ENCODE results near the gene FNDC5. TPM values are rescaled to one million over a fixed set of nuclear protein-coding genes. Genes with fewer than 3 reads are reported as not detected.

The FNDC5 gene
- total and polyA plus RNA-seq, 4 donors: 0.43 to 10.5 (median 2.0) TPM

- peak overlapping the region in 1 of 3 donors; percentile 35 for H3K4me3 ChIP-seq (ENCODE audit: low read depth in 1 of 3, low read length in 3 of 3)
- no peaks in the 10 kb centered on the region for H3K9me3 ChIP-seq (ENCODE audit: control insufficient read depth in 4 of 4, low read length in 3 of 4)
- H3K27ac ChIP-seq (ENCODE audit: low read depth in 1 of 2, low read length in 2 of 2): no peak overlapping the region
- 31% methylated on average over 49 of the region's 49 CpGs for WGBS
- peaks cover 0 to 2% (median under 1%) of the 10 kb centered on the region in 4 donors for H3K27me3 ChIP-seq (ENCODE audit: control insufficient read depth in 4 of 4, insufficient read depth in 4 of 4, low read length in 3 of 4)
- H3K4me1 ChIP-seq (ENCODE audit: control insufficient read depth in 4 of 4, insufficient read depth in 4 of 4, low read length in 3 of 4): peaks cover 0 to 11% (median 5%) of the 10 kb centered on the region in 4 donors
- no peak overlapping the region for H3K9ac ChIP-seq (ENCODE audit: low read depth in 1 of 2, low read length in 2 of 2)
- no peaks in the 10 kb centered on the region for H3K36me3 ChIP-seq (ENCODE audit: control insufficient read depth in 4 of 4, insufficient read depth in 3 of 4, low read depth in 1 of 4, low read length in 3 of 4)
- no peak for DNase-seq (ENCODE audit: low spot score)
- TF ChIP-seq HNF4A (conservative IDR thresholded peaks at IDR 0.05): no peak
- TF ChIP-seq, protein P1, sequence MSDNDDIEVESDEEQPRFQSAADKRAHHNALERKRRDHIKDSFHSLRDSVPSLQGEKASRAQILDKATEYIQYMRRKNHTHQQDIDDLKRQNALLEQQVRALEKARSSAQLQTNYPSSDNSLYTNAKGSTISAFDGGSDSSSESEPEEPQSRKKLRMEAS (IDR thresholded peaks at IDR 0.05): no peak
- TF ChIP-seq, protein P2, sequence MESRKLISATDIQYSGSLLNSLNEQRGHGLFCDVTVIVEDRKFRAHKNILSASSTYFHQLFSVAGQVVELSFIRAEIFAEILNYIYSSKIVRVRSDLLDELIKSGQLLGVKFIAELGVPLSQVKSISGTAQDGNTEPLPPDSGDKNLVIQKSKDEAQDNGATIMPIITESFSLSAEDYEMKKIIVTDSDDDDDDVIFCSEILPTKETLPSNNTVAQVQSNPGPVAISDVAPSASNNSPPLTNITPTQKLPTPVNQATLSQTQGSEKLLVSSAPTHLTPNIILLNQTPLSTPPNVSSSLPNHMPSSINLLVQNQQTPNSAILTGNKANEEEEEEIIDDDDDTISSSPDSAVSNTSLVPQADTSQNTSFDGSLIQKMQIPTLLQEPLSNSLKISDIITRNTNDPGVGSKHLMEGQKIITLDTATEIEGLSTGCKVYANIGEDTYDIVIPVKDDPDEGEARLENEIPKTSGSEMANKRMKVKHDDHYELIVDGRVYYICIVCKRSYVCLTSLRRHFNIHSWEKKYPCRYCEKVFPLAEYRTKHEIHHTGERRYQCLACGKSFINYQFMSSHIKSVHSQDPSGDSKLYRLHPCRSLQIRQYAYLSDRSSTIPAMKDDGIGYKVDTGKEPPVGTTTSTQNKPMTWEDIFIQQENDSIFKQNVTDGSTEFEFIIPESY (IDR thresholded peaks at IDR 0.05): no peak
- TF ChIP-seq REST (IDR thresholded peaks at IDR 0.05): no peak
- no peak for TF ChIP-seq RAD21 (IDR thresholded peaks at IDR 0.05)
- TF ChIP-seq EGR1 (IDR thresholded peaks at IDR 0.05; ENCODE audit: low read depth in 2 of 2): no peak
- TF ChIP-seq GABPA (IDR thresholded peaks at IDR 0.05 in 1 of 2, conservative IDR thresholded peaks at IDR 0.05 in 1 of 2): no peak
- TF ChIP-seq CTCF (IDR thresholded peaks at IDR 0.05; ENCODE audit: low read depth, low read length, missing input control): no peak
- no peak for TF ChIP-seq FOXA2 (IDR thresholded peaks at IDR 0.05)
- TF ChIP-seq, protein P3, sequence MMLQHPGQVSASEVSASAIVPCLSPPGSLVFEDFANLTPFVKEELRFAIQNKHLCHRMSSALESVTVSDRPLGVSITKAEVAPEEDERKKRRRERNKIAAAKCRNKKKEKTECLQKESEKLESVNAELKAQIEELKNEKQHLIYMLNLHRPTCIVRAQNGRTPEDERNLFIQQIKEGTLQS (IDR thresholded peaks at IDR 0.05): no peak
- no peak for TF ChIP-seq FOXA1 (IDR thresholded peaks at IDR 0.05)
- TF ChIP-seq YY1 (IDR thresholded peaks at IDR 0.05): no peak
Observed at GRCh38 chr1:32892368-32893197, 21.9 kb upstream of the FNDC5 start.

DNA sequence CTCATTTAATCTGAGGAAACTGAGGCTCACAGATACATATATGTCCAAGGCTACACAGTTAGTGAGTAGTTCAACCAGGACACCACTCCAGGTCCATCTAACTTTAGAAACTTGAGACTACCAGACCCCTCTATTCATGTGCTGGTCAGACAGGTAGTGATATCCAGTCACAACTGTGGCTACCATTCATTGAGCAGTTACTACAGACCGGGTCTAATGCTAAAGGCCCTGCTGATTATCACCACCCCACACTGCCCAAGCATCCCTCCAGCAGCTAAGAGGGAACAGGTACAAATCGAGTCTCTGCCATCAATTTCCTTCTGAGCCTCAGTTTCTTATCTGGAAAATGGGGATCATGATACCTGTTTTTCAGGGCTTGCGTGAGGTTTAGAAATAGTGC, 20.9 kb upstream of the FNDC5 start:
- H3K36me3 ChIP-seq (ENCODE audit: control insufficient read depth in 4 of 4, insufficient read depth in 3 of 4, low read depth in 1 of 4, low read length in 3 of 4): no peaks in the 10 kb centered on the region
- no peak overlapping the region for H3K4me3 ChIP-seq (ENCODE audit: low read depth in 1 of 3, low read length in 3 of 3)
- H3K9me3 ChIP-seq (ENCODE audit: control insufficient read depth in 4 of 4, low read length in 3 of 4): no peaks in the 10 kb centered on the region
- 96% methylated on average over 3 of the region's 3 CpGs for WGBS
- no peak overlapping the region for H3K9ac ChIP-seq (ENCODE audit: low read depth in 1 of 2, low read length in 2 of 2)
- DNase-seq (ENCODE audit: low spot score): no peak
- peaks cover 0 to 11% (median 6%) of the 10 kb centered on the region in 4 donors for H3K4me1 ChIP-seq (ENCODE audit: control insufficient read depth in 4 of 4, insufficient read depth in 4 of 4, low read length in 3 of 4)
- H3K27me3 ChIP-seq (ENCODE audit: control insufficient read depth in 4 of 4, insufficient read depth in 4 of 4, low read length in 3 of 4): peaks cover 0 to 10% (median 3%) of the 10 kb centered on the region in 4 donors
- H3K27ac ChIP-seq (ENCODE audit: low read depth in 1 of 2, low read length in 2 of 2): no peak overlapping the region
- TF ChIP-seq, protein P2 (IDR thresholded peaks at IDR 0.05): no peak
- TF ChIP-seq JUND (IDR thresholded peaks at IDR 0.05) (no peak), TAF1 (conservative IDR thresholded peaks at IDR 0.05) (no peak), REST (IDR thresholded peaks at IDR 0.05) (no peak), GABPA (IDR thresholded peaks at IDR 0.05 in 1 of 2, conservative IDR thresholded peaks at IDR 0.05 in 1 of 2) (no peak), NR2F2 (IDR thresholded peaks at IDR 0.05) (no peak), YY1 (IDR thresholded peaks at IDR 0.05) (no peak), RXRA (IDR thresholded peaks at IDR 0.05) (no peak)
- TF ChIP-seq, protein P3 (IDR thresholded peaks at IDR 0.05): no peak
